HG02943 (cell line): ENCODE measurements around the gene LRCH2.
"Not testable (repeated sequence)": the region's sequence is repeated elsewhere in the genome, so short reads cannot be mapped to it uniquely, and the experiment has no call there.

ENCODE experiments used
- ATAC-seq: cut with Tn5 transposase; IDR thresholded peaks from one replicate; pipeline ENCODE4 v1.9.1; 2021; ENCODE audit warnings: mild to moderate bottlenecking, low read depth, moderate library complexity; ENCODE audit not compliant: unreplicated experiment

The LRCH2 gene

GRCh38 chrX:115214605-115215004 is 19.3 kb downstream of the LRCH2 start:
- no peak for ATAC-seq

- ATAC-seq, result no peak
Measured at GRCh38 chrX:115214151-115214550, 19.7 kb downstream of the LRCH2 start.

- not testable (repeated sequence) for ATAC-seq
Measured at GRCh38 chrX:115209547-115209946, 24.3 kb downstream of the LRCH2 start.

GRCh38 chrX:115204040-115204439 is 29.9 kb downstream of the LRCH2 start:
- ATAC-seq, result no peak

GRCh38 chrX:115192244-115192700 is 41.6 kb downstream of the LRCH2 start:
- no peak for ATAC-seq

- no peak for ATAC-seq
Measured at GRCh38 chrX:115191490-115192243, 42.2 kb downstream of the LRCH2 start.

GRCh38 chrX:115190636-115191489 is 43.0 kb downstream of the LRCH2 start:
- no peak for ATAC-seq

GRCh38 chrX:115189646-115190635 is 44.0 kb downstream of the LRCH2 start:
- no peak for ATAC-seq

- no peak for ATAC-seq
Measured at GRCh38 chrX:115189110-115189509, 44.8 kb downstream of the LRCH2 start, which contains the start of gene RBMXL3. Gene RBMXL3 (plus strand): TSS chrX:115189410. CDS start chrX:115189442, 32 bp downstream.

- no peak for ATAC-seq
Measured at GRCh38 chrX:115183980-115184379, 49.9 kb downstream of the LRCH2 start.

- no peak for ATAC-seq
Measured at GRCh38 chrX:115178473-115178872, 55.4 kb downstream of the LRCH2 start.

GRCh38 chrX:115177932-115178331 is 56.0 kb downstream of the LRCH2 start:
- no peak for ATAC-seq

GRCh38 chrX:115174548-115174947 is 59.3 kb downstream of the LRCH2 start:
- ATAC-seq, result no peak

GRCh38 chrX:115173181-115173580 is 60.7 kb downstream of the LRCH2 start:
- ATAC-seq, result no peak

- ATAC-seq, result no peak
Measured at GRCh38 chrX:115147220-115147619, 86.7 kb downstream of the LRCH2 start.

- no peak for ATAC-seq
Measured at GRCh38 chrX:115142057-115142456, 91.8 kb downstream of the LRCH2 start.

GRCh38 chrX:115138040-115138439 is 95.9 kb downstream of the LRCH2 start:
- no peak for ATAC-seq

GRCh38 chrX:115134382-115134781 is 99.5 kb downstream of the LRCH2 start:
- ATAC-seq, result no peak

- no peak for ATAC-seq
Measured at GRCh38 chrX:115112411-115112810, 121.5 kb downstream of the LRCH2 start.

- no peak for ATAC-seq
Measured at GRCh38 chrX:115098897-115099296, 135.0 kb downstream of the LRCH2 start.
